Measurements from ENCODE around the gene MELK.

Gene MELK

GRCh38 chr9:36676091-36676490 is 103.4 kb downstream of the MELK start:
- no peak for DNase-seq

- no peak for DNase-seq
These were observed 104.2 kb downstream of the MELK start for GRCh38 chr9:36676778-36677485.

- no peak for DNase-seq
These were observed 104.9 kb downstream of the MELK start for GRCh38 chr9:36677611-36678010.

GRCh38 chr9:36679710-36680109 is 107.0 kb downstream of the MELK start:
- no peak for DNase-seq

GRCh38 chr9:36686471-36686870 is 113.8 kb downstream of the MELK start:
- DNase-seq = no peak

- no peak for DNase-seq
These were observed 117.9 kb downstream of the MELK start for GRCh38 chr9:36690412-36691168.

GRCh38 chr9:36691671-36692070 is 119.0 kb downstream of the MELK start:
- no peak for DNase-seq

GRCh38 chr9:36698984-36699383 is 126.3 kb downstream of the MELK start:
- no peak for DNase-seq

GRCh38 chr9:36704148-36704547 is 131.5 kb downstream of the MELK start:
- no peak for DNase-seq

GRCh38 chr9:36713515-36714490 is 141.1 kb downstream of the MELK start:
- DNase-seq = no peak

GRCh38 chr9:36716496-36716895 is 143.8 kb downstream of the MELK start:
- no peak for DNase-seq

- DNase-seq = no peak
These were observed 144.6 kb downstream of the MELK start for GRCh38 chr9:36717276-36717675.

- DNase-seq = no peak
These were observed 145.9 kb downstream of the MELK start for GRCh38 chr9:36718612-36719011.

GRCh38 chr9:36720043-36720442 is 147.3 kb downstream of the MELK start:
- no peak for DNase-seq

- no peak for DNase-seq
These were observed 149.3 kb downstream of the MELK start for GRCh38 chr9:36721846-36722588.

GRCh38 chr9:36725777-36726356 is 153.2 kb downstream of the MELK start:
- no peak for DNase-seq

Data from cerebellar nuclear complex (tissue), 1 donor.